GM20000 (cell line): ENCODE results near the gene SUN2.

Experiments
- DNase-seq: peaks from one replicate; pipeline ENCODE4 v3.0.0; 2012; ENCODE audit warnings: low spot score
- TF ChIP-seq, protein P1 (sequence below): IDR thresholded peaks from 2 replicates; pipeline ENCODE4 v1.5.1; 2012; ENCODE audit warnings: mild to moderate bottlenecking, control low read depth; ENCODE audit errors: extremely low read depth, missing control alignments

The SUN2 gene

DNA sequence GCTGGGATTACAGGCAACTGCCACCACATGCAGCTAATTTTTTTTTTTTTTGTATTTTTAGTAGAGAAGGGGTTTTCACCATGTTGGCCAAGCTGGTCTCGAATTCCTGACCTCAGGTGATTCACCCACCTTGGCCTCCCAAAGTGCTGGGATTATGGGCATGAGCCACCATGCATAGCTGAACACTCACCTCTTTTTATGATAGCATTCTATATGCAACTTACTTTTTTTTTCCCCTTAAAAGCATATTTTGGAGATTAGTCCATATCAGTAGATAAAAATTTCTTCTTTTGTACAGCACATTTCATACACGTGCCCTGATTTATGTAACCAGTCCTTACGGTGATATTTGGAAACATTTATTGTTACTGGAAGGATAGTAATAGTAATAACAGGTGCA lies 35.4 kb downstream of the SUN2 start:
- DNase-seq, result no peak
- TF ChIP-seq, protein P1, sequence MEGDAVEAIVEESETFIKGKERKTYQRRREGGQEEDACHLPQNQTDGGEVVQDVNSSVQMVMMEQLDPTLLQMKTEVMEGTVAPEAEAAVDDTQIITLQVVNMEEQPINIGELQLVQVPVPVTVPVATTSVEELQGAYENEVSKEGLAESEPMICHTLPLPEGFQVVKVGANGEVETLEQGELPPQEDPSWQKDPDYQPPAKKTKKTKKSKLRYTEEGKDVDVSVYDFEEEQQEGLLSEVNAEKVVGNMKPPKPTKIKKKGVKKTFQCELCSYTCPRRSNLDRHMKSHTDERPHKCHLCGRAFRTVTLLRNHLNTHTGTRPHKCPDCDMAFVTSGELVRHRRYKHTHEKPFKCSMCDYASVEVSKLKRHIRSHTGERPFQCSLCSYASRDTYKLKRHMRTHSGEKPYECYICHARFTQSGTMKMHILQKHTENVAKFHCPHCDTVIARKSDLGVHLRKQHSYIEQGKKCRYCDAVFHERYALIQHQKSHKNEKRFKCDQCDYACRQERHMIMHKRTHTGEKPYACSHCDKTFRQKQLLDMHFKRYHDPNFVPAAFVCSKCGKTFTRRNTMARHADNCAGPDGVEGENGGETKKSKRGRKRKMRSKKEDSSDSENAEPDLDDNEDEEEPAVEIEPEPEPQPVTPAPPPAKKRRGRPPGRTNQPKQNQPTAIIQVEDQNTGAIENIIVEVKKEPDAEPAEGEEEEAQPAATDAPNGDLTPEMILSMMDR, result no peak

DNA sequence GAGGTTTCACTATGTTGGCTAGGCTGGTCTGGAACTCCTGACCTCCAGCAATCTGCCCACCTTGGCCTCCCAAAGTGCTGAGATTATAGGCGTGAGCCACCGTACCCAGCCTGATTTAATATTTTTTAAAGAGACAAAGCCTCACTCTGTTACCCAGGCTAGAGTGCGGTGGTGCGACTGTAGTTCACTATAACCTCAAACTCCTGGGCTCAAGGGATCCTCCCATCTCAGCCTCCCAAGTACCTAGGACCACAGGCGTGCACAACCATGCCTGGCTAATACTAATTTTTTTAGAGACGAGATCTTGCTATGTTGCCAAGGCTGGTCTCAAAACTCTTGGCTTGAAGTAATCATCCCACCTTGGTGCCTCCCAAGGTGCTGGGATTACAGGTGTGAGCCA lies 36.6 kb downstream of the SUN2 start:
- TF ChIP-seq, protein P1, result no peak
- DNase-seq, result no peak

DNA sequence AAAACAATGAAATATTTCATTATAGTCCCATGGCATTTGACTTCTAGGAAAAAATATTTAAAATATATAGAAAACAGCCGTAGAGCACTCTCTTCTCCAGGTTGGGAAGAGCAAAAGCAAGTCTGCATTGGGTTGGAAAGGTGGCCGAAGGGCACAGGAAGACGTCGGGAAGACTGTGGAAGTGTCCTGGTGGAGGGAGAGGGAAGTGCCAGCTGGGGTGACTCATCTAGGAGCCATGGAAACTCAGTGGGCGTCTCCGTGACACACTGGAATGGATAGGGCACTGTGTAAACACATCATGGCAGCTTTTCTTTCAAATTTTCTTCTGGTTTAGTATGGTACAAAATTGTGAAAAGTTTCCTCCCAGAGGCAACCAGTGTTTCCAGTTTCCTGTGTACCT lies 37.4 kb downstream of the SUN2 start:
- DNase-seq, result no peak
- TF ChIP-seq, protein P1, result no peak

DNA sequence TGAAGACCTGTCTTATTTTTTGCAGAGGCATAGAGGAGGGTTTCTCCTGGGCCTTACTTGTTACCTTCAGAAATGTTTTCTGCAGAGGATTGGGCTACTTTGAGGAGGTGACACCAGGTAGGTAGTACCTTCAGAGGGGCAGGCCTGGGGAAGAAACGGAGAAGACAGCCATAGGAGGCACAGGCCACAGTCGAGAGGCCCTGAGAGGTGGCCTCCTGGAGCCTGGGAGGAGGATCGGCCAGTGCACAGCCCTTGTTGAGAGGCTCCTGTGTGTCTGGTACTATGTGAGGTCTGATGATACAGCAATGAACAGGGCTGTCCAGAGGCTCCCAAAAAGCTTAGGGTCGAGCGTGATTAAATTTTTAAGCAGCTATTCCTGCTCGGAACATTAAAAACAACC lies 38.6 kb downstream of the SUN2 start:
- no peak for DNase-seq
- TF ChIP-seq, protein P1, result no peak

DNA sequence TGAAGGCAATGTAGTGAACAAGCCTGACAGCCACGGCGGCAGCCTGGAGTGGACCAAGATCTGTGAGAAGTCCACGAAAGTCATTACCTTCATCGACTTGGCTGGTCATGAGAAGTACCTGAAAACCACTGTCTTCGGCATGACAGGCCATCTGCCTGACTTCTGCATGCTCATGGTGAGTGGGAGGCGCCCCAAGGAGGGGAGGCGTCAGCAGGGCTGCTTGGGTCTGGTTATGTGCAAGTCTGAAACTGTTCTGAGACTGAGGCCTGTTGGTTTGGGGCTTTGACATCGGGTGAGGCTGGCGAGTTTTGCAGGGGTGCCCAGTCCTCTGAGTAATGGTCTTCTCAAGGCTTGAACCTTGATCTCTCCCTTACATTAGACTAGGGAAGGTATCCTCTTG lies 39.0 kb downstream of the SUN2 start:
- no peak for DNase-seq

DNA sequence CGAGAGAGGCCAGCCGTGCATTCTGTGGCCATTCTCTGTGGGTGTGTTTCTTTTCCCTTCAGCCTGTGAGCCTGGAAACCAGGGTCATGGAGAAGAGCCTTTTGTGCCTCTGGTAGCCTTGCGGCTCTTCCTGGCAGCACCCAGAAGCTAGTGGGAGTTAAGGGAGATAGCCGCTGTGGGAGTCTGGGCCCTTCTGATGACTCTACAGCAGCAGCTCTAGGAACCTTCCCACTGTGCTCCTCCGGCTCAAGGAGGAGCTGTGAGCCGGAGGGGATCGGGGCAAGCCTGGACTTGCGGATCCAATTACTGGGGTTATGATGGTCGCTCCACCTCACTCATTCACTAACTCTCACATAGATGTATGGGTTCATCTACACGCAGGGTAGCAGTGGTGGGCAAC lies 39.5 kb downstream of the SUN2 start:
- DNase-seq, result no peak
- TF ChIP-seq, protein P1, result no peak

More for the DNA sequence above, 39.0 kb downstream of the SUN2 start:
- TF ChIP-seq, protein P1, result no peak

DNA sequence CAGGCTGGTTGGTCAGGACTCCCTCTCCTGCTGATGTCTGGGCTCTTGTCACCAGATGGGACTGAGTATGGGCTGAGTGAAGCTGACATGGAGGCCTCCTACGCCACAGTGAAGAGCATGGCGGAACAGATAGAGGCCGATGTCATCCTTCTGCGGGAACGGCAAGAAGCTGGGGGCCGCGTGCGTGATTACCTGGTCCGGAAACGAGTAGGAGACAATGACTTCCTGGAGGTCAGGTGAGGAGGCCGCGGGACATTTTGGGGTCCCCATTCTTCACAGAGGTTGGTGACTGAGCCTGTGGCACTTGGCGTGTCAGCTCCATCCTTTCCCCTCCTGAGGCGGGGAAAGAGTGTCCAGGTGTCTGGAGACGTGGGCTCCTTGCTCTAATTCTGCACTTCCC lies 39.9 kb downstream of the SUN2 start:
- TF ChIP-seq, protein P1, result no peak
- DNase-seq, result no peak

DNA sequence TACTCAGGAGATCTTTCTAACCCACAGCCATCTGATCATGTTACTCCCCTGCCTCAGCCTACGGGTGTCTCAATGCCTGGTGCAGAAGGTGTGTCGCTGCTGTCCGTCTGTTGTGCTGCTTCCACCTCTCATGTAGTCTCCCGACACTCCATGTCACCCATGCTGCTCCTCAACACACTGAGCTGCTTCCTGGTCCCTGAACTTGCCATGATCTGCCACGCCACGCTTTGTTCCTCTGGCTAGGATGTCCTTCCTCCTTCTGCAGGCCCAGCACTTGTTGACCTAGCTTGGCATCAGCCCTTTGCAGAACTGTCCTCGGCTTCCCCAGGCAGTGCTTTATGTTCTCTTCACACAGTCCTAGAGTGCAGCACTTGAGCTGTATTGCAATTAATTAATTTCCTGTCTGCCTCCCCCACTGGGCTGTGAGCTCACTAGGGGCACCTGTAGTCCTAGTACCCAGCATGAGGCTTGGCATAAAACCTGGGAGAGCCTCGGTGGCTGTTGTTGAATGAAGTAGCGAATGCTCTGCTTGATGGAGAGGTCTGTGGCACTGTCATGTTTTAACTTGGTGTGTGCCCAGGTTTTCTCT lies 40.5 kb downstream of the SUN2 start:
- DNase-seq, result no peak
- TF ChIP-seq, protein P1, result no peak
